Measurements from ENCODE around the gene GLT6D1.

Gene GLT6D1

GRCh38 chr9:135612437-135612836 is 26.9 kb downstream of the GLT6D1 start:
- no peak for TF ChIP-seq CTCF (conservative IDR thresholded peaks at IDR 0.05; ENCODE audit: low read depth, low read length)
- no peak overlapping the region for H3K4me3 ChIP-seq (ENCODE audit: low read depth, low read length)
- DNase-seq (ENCODE audit: low read depth): no peak

GRCh38 chr9:135611875-135612209 is 27.5 kb downstream of the GLT6D1 start:
- no peak overlapping the region for H3K4me3 ChIP-seq (ENCODE audit: low read depth, low read length)
- DNase-seq (ENCODE audit: low read depth): no peak
- no peak for TF ChIP-seq CTCF (conservative IDR thresholded peaks at IDR 0.05; ENCODE audit: low read depth, low read length)

- no peak for TF ChIP-seq CTCF (conservative IDR thresholded peaks at IDR 0.05; ENCODE audit: low read depth, low read length)
- DNase-seq (ENCODE audit: low read depth): no peak
- H3K4me3 ChIP-seq (ENCODE audit: low read depth, low read length): no peak overlapping the region
Observed at GRCh38 chr9:135611142-135611874, 28.0 kb downstream of the GLT6D1 start.

- no peak for TF ChIP-seq CTCF (conservative IDR thresholded peaks at IDR 0.05; ENCODE audit: low read depth, low read length)
- no peak for DNase-seq (ENCODE audit: low read depth)
- H3K4me3 ChIP-seq (ENCODE audit: low read depth, low read length): no peak overlapping the region
Observed at GRCh38 chr9:135610290-135611141, 28.8 kb downstream of the GLT6D1 start.

- DNase-seq (ENCODE audit: low read depth): no peak
- H3K4me3 ChIP-seq (ENCODE audit: low read depth, low read length): no peak overlapping the region
- no peak for TF ChIP-seq CTCF (conservative IDR thresholded peaks at IDR 0.05; ENCODE audit: low read depth, low read length)
Observed at GRCh38 chr9:135609366-135609955, 29.9 kb downstream of the GLT6D1 start.

GRCh38 chr9:135608999-135609317 is 30.4 kb downstream of the GLT6D1 start:
- TF ChIP-seq CTCF (conservative IDR thresholded peaks at IDR 0.05; ENCODE audit: low read depth, low read length): no peak
- no peak overlapping the region for H3K4me3 ChIP-seq (ENCODE audit: low read depth, low read length)
- DNase-seq (ENCODE audit: low read depth): no peak

Measured in choroid plexus epithelial cell (primary cell).